Neural progenitor cell (in vitro differentiated cells): ENCODE results near the gene WDR53.

ENCODE experiments used
- CTCF ChIP-seq: fragments of 200-600 bp; sonication (generic); IDR thresholded peaks from 2 replicates; pipeline ENCODE4 v1.5.1; 2017; ENCODE audit warnings: antibody characterized with exemption, mild to moderate bottlenecking
- EZH2 ChIP-seq: fragments of 200-600 bp; sonication (generic); IDR thresholded peaks from 2 replicates; pipeline ENCODE4 v1.6.1; 2017; ENCODE audit warnings: antibody characterized with exemption, mild to moderate bottlenecking, moderate library complexity
- EZH2phosphoT487 ChIP-seq: fragments of 200-600 bp; sonication (generic); IDR thresholded peaks from 2 replicates; pipeline ENCODE4 v1.6.1; 2017; ENCODE audit warnings: antibody characterized with exemption

- TF ChIP-seq CTCF (no peak), EZH2 (no peak), EZH2phosphoT487 (no peak)
These were observed 21.3 kb downstream of the WDR53 start for GRCh38 chr3:196547067-196547466.
